A673 (cell line): ENCODE measurements around the gene CDH4.

ENCODE experiments used
- CTCF ChIP-seq: fragments of 300-800, 200-600 bp; sonication (generic); conservative IDR thresholded peaks from 2 replicates; pipeline ENCODE4 v1.5.1; 2017; ENCODE audit warnings: low read depth, mild to moderate bottlenecking, antibody characterized with exemption, low read length, moderate library complexity, mixed read lengths
- EZH2 ChIP-seq: fragments of 200-600 bp; sonication (generic); IDR thresholded peaks from 2 replicates; pipeline ENCODE4 v1.6.1; 2017; ENCODE audit warnings: borderline replicate concordance, low read depth, mild to moderate bottlenecking, mixed read lengths, antibody characterized with exemption, low read length; ENCODE audit not compliant: poor library complexity, severe bottlenecking

DNA sequence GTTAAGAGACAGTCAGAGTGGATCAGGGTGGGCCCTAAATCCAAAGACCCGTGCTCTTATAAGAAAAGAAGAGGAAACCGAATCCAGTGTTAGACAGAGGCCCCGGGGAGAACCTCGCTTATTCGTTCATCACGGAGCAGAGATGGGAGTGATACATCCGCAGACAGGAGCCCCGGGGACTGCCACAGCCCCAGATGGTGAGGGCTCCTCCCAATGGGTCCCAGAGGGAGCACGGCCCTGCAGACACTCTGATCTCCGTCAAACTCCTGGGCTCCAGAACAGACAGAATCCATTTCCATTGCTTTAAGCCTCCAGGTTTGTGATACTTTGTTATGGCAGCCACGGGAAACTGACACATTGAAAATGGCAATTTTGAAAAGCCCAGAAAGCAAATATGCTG, 47.0 kb downstream of the CDH4 start:
- TF ChIP-seq CTCF (no peak), EZH2 (no peak)
